NCI-H146 treated with DMSO at 0.1 percent for 48 hours (cell line): ENCODE measurements around the gene MAN2A1.
A peak's percentile ranks its signal among the peaks of the same experiment; 100 is the strongest.

ENCODE experiments used
- DNase-seq: peaks from one replicate; lab custom pipeline; 2025; ENCODE audit not compliant: unreplicated experiment; lab: John Stamatoyannopoulos, UW

Gene MAN2A1

GRCh38 chr5:109689740-109690241 is at the start of gene MAN2A1:
Gene MAN2A1 (plus strand): TSS chr5:109689927. CDS start chr5:109690418, 491 bp downstream.
- DNase-seq, result peak; percentile 0

GRCh38 chr5:109640976-109641375 is 48.8 kb upstream of the MAN2A1 start:
- no peak for DNase-seq

GRCh38 chr5:109643791-109644350 is 45.9 kb upstream of the MAN2A1 start:
- no peak for DNase-seq

GRCh38 chr5:109644829-109645228 is 44.9 kb upstream of the MAN2A1 start:
- no peak for DNase-seq

GRCh38 chr5:109645707-109646192 is 44.0 kb upstream of the MAN2A1 start:
- no peak for DNase-seq

- DNase-seq, result no peak
Observed at GRCh38 chr5:109649318-109649717, 40.4 kb upstream of the MAN2A1 start.

- DNase-seq, result no peak
Observed at GRCh38 chr5:109650493-109650892, 39.2 kb upstream of the MAN2A1 start.

GRCh38 chr5:109652096-109652495 is 37.6 kb upstream of the MAN2A1 start:
- no peak for DNase-seq

- no peak for DNase-seq
Observed at GRCh38 chr5:109653042-109653441, 36.7 kb upstream of the MAN2A1 start.

- DNase-seq, result no peak
Observed at GRCh38 chr5:109653561-109654239, 36.0 kb upstream of the MAN2A1 start.

GRCh38 chr5:109654455-109654854 is 35.3 kb upstream of the MAN2A1 start:
- no peak for DNase-seq

GRCh38 chr5:109655841-109656240 is 33.9 kb upstream of the MAN2A1 start:
- no peak for DNase-seq

- no peak for DNase-seq
Observed at GRCh38 chr5:109656829-109657228, 32.9 kb upstream of the MAN2A1 start.

GRCh38 chr5:109659901-109660300 is 29.8 kb upstream of the MAN2A1 start:
- no peak for DNase-seq

GRCh38 chr5:109660301-109660700 is 29.4 kb upstream of the MAN2A1 start:
- no peak for DNase-seq

- no peak for DNase-seq
Observed at GRCh38 chr5:109668237-109668636, 21.5 kb upstream of the MAN2A1 start.

- no peak for DNase-seq
Observed at GRCh38 chr5:109668668-109669422, 20.9 kb upstream of the MAN2A1 start.

- DNase-seq, result no peak
Observed at GRCh38 chr5:109669991-109670706, 19.6 kb upstream of the MAN2A1 start.

GRCh38 chr5:109671136-109671535 is 18.6 kb upstream of the MAN2A1 start:
- DNase-seq, result no peak

GRCh38 chr5:109674596-109674995 is 15.1 kb upstream of the MAN2A1 start:
- no peak for DNase-seq

GRCh38 chr5:109676920-109677319 is 12.8 kb upstream of the MAN2A1 start:
- no peak for DNase-seq
